Hepatocyte (in vitro differentiated cells): Measurements from ENCODE around the gene CACNA1C. TPM values are rescaled to one million over a fixed set of nuclear protein-coding genes. Genes with fewer than 3 reads are reported as not detected.

Experiments
- DNase-seq: peaks from one replicate; pipeline ENCODE4 v3.0.0-alpha.2; 2016; ENCODE audit warnings: low spot score
- H2AFZ ChIP-seq: fragments of 200-600 bp; sonication (generic); 2 replicates; pipeline ENCODE4 v1.6.0; 2016; ENCODE audit warnings: antibody characterized with exemption, mild to moderate bottlenecking
- H3K27ac ChIP-seq: fragments of 200-600 bp; sonication (generic); 2 replicates; pipeline ENCODE4 v1.5.1; 2016; ENCODE audit warnings: mild to moderate bottlenecking
- H3K27me3 ChIP-seq: fragments of 200-600 bp; sonication (generic); 2 replicates; pipeline ENCODE4 v1.6.1; 2016
- H3K36me3 ChIP-seq: fragments of 200-600 bp; sonication (generic); replicated peaks from 2 replicates; pipeline ENCODE4 v1.5.1; 2016; ENCODE audit warnings: low read depth; ENCODE audit not compliant: insufficient read depth
- H3K4me1 ChIP-seq: fragments of 200-600 bp; sonication (generic); 2 replicates; pipeline ENCODE4 v1.5.1; 2016; ENCODE audit warnings: mild to moderate bottlenecking, moderate library complexity; ENCODE audit not compliant: insufficient read depth
- H3K4me2 ChIP-seq: fragments of 200-600 bp; sonication (generic); 2 replicates; pipeline ENCODE4 v1.6.0; 2016
- H3K4me3 ChIP-seq: fragments of 200-600 bp; sonication (generic); 2 replicates; pipeline ENCODE4 v1.5.1; 2016; ENCODE audit warnings: mild to moderate bottlenecking
- H3K79me2 ChIP-seq: fragments of 200-600 bp; sonication (generic); 2 replicates; pipeline ENCODE4 v1.6.0; 2017; ENCODE audit warnings: mild to moderate bottlenecking
- H3K9me2 ChIP-seq: fragments of 200-600 bp; sonication (generic); replicated peaks from 2 replicates; pipeline ENCODE4 v1.6.0; 2017; ENCODE audit warnings: mild to moderate bottlenecking; ENCODE audit not compliant: insufficient read depth
- H3K9me3 ChIP-seq: fragments of 200-600 bp; sonication (generic); 2 replicates; pipeline ENCODE4 v1.5.1; 2016; ENCODE audit warnings: low read depth, mild to moderate bottlenecking
- H4K20me1 ChIP-seq: fragments of 200-600 bp; sonication (generic); 2 replicates; pipeline ENCODE4 v1.6.0; 2016; ENCODE audit warnings: mild to moderate bottlenecking; ENCODE audit not compliant: insufficient read depth, poor library complexity, severe bottlenecking
- EZH2 ChIP-seq: fragments of 200-600 bp; sonication (generic); IDR thresholded peaks from 2 replicates; pipeline ENCODE4 v1.6.1; 2016; ENCODE audit warnings: antibody characterized with exemption, mild to moderate bottlenecking, borderline replicate concordance
- EZH2phosphoT487 ChIP-seq: fragments of 200-600 bp; sonication (generic); IDR thresholded peaks from one replicate; pipeline ENCODE4 v1.6.1; 2018; ENCODE audit warnings: antibody characterized with exemption, mild to moderate bottlenecking, low read depth, moderate library complexity; ENCODE audit not compliant: unreplicated experiment, severe bottlenecking
- WGBS: methylation state at CpG from one replicate; pipeline ENCODE4 v1.1.6; 2016; ENCODE audit warnings: low lambda C conversion rate; ENCODE audit errors: missing lambda C conversion rate; 5-methylcytosine and 5-hydroxymethylcytosine counted together
- polyA plus RNA-seq: library from polyadenylated mRNA; unstranded; fragments of >200 nt; fragmentation: Nextera tagmentation; extraction: Ambion mirVana; gene quantifications from 2 replicates; pipeline ENCODE4 v1.2.1, GENCODE V29; 2016
- total RNA-seq: library from RNA; depleted of rRNA; stranded (reverse); fragments of >200 nt; gene quantifications from 2 replicates; pipeline ENCODE4 v1.2.3, GENCODE V29; 2014
- TF ChIP-seq, protein P1 (sequence below): fragments of 200-600 bp; sonication (generic); IDR thresholded peaks from 2 replicates; pipeline ENCODE4 v1.5.1; 2016; ENCODE audit warnings: antibody characterized with exemption, mild to moderate bottlenecking; ENCODE audit not compliant: poor library complexity

Gene CACNA1C
- total and polyA plus RNA-seq, 2 experiments from 2014 or later: 3.2 to 4.0 TPM

DNA sequence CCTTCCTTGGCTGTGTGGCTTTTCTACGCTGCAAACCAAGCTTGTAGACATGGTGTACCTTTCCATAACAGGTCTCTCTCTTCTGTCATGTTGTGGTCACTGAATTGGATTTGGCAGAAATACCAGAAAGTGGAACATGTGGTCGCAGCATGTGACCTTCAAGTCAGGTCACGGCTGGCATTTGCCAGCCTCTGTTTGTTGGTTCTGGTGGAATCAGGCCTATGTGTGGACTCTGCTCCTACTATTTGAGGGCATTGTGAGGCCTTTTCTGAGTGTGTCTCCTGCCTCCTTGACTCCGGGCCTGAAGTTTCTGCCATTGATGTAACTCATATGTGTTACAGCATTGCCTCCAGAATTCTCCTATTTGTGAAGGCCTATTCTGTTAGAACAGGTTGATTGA is 116.7 kb downstream of the CACNA1C start:
- Histone ChIP-seq H3K4me1 (peaks cover 21% of the 10 kb centered on the region), H3K27ac (peak overlapping the region; percentile 90), H3K36me3 (no peaks in the 10 kb centered on the region), H3K9me2 (no peaks in the 10 kb centered on the region), H3K4me3 (no peak overlapping the region), H3K9me3 (peaks cover 6% of the 10 kb centered on the region), H3K4me2 (no peak overlapping the region), H3K79me2 (no peaks in the 10 kb centered on the region), H4K20me1 (no peaks in the 10 kb centered on the region), H2AFZ (no peak overlapping the region), H3K27me3 (no peaks in the 10 kb centered on the region)
- DNase-seq: no peak
- TF ChIP-seq EZH2phosphoT487: no peak
- whole genome bisulfite sequencing: 97% methylated on average over 4 of the region's 4 CpGs

DNA sequence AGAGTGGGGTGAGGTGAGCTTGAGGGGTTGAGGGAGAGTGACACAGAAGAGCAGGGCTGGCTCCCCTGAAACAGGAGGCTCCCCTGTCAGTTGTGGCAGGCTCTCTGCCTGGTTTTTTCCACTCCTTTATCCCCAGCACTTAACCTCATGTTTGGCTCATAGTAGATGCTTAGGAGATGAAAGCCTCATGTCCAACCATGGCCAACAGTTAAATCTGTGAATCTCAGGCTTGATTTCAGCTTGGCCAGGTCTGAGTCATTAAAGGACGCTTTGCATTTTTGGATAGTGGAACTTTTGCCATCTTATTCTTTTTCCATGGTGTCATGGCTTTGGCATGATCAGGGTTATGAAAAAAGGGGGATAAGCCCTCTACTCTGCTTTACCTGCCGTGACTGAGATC is 117.2 kb downstream of the CACNA1C start:
- H2AFZ ChIP-seq: no peak overlapping the region
- no peak overlapping the region for H3K4me3 ChIP-seq
- H3K27ac ChIP-seq: peak overlapping the region; percentile 90
- H3K9me2 ChIP-seq: no peaks in the 10 kb centered on the region
- H3K36me3 ChIP-seq: no peaks in the 10 kb centered on the region
- no peak overlapping the region for H3K4me2 ChIP-seq
- H3K27me3 ChIP-seq: no peaks in the 10 kb centered on the region
- TF ChIP-seq, protein P1, sequence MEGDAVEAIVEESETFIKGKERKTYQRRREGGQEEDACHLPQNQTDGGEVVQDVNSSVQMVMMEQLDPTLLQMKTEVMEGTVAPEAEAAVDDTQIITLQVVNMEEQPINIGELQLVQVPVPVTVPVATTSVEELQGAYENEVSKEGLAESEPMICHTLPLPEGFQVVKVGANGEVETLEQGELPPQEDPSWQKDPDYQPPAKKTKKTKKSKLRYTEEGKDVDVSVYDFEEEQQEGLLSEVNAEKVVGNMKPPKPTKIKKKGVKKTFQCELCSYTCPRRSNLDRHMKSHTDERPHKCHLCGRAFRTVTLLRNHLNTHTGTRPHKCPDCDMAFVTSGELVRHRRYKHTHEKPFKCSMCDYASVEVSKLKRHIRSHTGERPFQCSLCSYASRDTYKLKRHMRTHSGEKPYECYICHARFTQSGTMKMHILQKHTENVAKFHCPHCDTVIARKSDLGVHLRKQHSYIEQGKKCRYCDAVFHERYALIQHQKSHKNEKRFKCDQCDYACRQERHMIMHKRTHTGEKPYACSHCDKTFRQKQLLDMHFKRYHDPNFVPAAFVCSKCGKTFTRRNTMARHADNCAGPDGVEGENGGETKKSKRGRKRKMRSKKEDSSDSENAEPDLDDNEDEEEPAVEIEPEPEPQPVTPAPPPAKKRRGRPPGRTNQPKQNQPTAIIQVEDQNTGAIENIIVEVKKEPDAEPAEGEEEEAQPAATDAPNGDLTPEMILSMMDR: no peak
- no peak for TF ChIP-seq EZH2phosphoT487
- no peak for TF ChIP-seq EZH2
- H4K20me1 ChIP-seq: no peaks in the 10 kb centered on the region
- DNase-seq: no peak
- no peaks in the 10 kb centered on the region for H3K79me2 ChIP-seq
- 94% methylated on average over 2 of the region's 2 CpGs for WGBS
- H3K9me3 ChIP-seq: peaks cover 6% of the 10 kb centered on the region
- H3K4me1 ChIP-seq: peaks cover 21% of the 10 kb centered on the region

DNA sequence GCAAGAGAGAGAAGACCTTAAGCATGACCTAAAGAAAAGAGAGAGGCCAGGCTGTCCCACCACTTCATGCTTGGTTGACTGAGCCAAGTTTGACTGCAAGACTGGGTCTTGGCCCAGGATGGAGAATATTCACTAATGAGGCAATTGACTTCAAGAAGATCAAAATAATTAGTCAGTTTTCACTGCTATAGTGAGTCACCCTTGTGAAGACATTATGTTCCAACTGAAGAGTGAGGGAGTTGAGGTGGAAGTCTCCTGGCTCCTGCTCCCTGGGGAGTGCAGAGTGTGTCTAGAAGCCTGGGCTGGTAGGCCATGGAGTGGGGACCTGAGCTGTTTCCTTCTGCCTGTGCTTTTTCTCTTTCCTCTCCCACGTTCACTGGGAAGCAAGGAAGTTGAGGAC is 117.6 kb downstream of the CACNA1C start:
- H3K27me3 ChIP-seq: no peaks in the 10 kb centered on the region
- H3K9me3 ChIP-seq: peaks cover 6% of the 10 kb centered on the region
- peak overlapping the region; percentile 90 for H3K27ac ChIP-seq
- no peak overlapping the region for H2AFZ ChIP-seq
- peaks cover 21% of the 10 kb centered on the region for H3K4me1 ChIP-seq
- H3K36me3 ChIP-seq: no peaks in the 10 kb centered on the region
- no peaks in the 10 kb centered on the region for H3K9me2 ChIP-seq
- H3K4me3 ChIP-seq: no peak overlapping the region
- no peak for DNase-seq
- no peaks in the 10 kb centered on the region for H4K20me1 ChIP-seq
- H3K79me2 ChIP-seq: no peaks in the 10 kb centered on the region
- H3K4me2 ChIP-seq: no peak overlapping the region
- 93% methylated on average over 1 of the region's 1 CpG for WGBS
- TF ChIP-seq EZH2phosphoT487 (no peak), EZH2 (no peak)

DNA sequence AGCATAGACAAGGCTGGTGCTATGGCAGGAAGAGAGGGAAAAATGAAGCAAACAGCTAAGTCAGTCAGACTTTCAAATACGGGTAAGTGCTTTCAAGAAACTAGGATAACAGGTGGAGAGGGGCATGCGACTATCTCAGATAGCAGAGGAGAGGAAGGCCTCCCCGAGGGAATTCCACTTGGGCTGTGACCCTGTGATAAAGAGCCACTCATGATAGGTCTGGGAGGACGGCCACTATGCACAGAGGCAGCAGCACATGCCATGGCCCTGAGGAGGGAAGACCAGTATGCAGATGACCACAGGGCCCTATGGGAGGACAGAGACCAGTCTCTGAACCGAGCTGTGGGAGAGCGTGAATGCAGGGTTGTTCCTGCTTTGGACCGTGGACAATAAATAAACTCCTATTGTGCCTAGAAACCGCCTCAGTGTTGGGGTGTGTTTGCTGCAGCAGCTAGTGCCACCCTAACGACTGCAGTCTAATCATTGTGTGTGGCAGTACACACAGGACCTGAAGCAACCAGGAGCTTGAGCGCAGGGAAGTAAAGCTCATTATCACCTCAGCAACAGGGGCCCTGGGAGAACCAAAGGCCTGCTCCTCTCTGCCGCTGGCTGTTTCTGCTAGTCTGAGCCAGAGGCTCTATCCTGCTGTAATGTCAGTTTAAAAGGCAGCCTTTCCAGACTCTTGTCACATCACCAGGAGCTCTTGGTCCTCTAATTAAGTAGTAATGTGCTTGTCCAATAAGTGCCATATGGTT is 119.1 kb downstream of the CACNA1C start:
- H3K27me3 ChIP-seq: no peaks in the 10 kb centered on the region
- no peak for DNase-seq

More for the DNA sequence above, 119.1 kb downstream of the CACNA1C start:
- WGBS: 74% methylated on average over 11 of the region's 11 CpGs
- Histone ChIP-seq H3K36me3 (no peaks in the 10 kb centered on the region), H3K4me3 (no peak overlapping the region), H3K9me3 (peaks cover 6% of the 10 kb centered on the region), H3K4me2 (no peak overlapping the region), H3K79me2 (no peaks in the 10 kb centered on the region), H3K9me2 (no peaks in the 10 kb centered on the region), H4K20me1 (no peaks in the 10 kb centered on the region), H2AFZ (no peak overlapping the region), H3K27ac (no peak overlapping the region), H3K4me1 (peaks cover 21% of the 10 kb centered on the region)
- TF ChIP-seq EZH2: no peak
- no peak for TF ChIP-seq EZH2phosphoT487
- TF ChIP-seq, protein P1: no peak
